Upper lobe of left lung (tissue), 4 donors: ENCODE measurements around the gene NTN1.

ENCODE experiments used
- EP300 ChIP-seq, 4 donors: sonication (generic); formaldehyde crosslinking; IDR thresholded peaks; one replicate each; pipeline ENCODE4 v1.5.1; 2017; ENCODE audit warnings: antibody characterized with exemption in 4 of 4, control low read depth in 2 of 4
- POLR2A ChIP-seq, 4 donors: fragments of 450-650 bp; IDR thresholded peaks; one replicate each; pipeline ENCODE4 v1.5.1; 2016 to 2017; ENCODE audit warnings: antibody characterized with exemption in 4 of 4, mild to moderate bottlenecking in 2 of 4
- POLR2AphosphoS5 ChIP-seq, 2 donors: sonication (generic); formaldehyde crosslinking; IDR thresholded peaks; one replicate each; pipeline ENCODE4 v1.5.1; 2017; ENCODE audit warnings: antibody characterized with exemption in 2 of 2
- TF ChIP-seq, protein P1 (sequence below), 6 experiments: fragments of 450-650 bp in 4 of 6; fragments of 200-600 bp in 2 of 6; sonication (generic) in 2 of 6; IDR thresholded peaks; one replicate each; pipeline ENCODE4 v1.5.1; 2016 to 2019; ENCODE audit warnings: antibody characterized with exemption in 6 of 6

- TF ChIP-seq, protein P1, sequence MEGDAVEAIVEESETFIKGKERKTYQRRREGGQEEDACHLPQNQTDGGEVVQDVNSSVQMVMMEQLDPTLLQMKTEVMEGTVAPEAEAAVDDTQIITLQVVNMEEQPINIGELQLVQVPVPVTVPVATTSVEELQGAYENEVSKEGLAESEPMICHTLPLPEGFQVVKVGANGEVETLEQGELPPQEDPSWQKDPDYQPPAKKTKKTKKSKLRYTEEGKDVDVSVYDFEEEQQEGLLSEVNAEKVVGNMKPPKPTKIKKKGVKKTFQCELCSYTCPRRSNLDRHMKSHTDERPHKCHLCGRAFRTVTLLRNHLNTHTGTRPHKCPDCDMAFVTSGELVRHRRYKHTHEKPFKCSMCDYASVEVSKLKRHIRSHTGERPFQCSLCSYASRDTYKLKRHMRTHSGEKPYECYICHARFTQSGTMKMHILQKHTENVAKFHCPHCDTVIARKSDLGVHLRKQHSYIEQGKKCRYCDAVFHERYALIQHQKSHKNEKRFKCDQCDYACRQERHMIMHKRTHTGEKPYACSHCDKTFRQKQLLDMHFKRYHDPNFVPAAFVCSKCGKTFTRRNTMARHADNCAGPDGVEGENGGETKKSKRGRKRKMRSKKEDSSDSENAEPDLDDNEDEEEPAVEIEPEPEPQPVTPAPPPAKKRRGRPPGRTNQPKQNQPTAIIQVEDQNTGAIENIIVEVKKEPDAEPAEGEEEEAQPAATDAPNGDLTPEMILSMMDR (IDR thresholded peaks at IDR 0.05), result no peak
- TF ChIP-seq EP300 (IDR thresholded peaks at IDR 0.05), result no peak
- TF ChIP-seq POLR2A (IDR thresholded peaks at IDR 0.05), result no peak
- TF ChIP-seq POLR2AphosphoS5 (IDR thresholded peaks at IDR 0.05), result no peak
These were observed 7.1 kb downstream of the NTN1 start for GRCh38 chr17:9028202-9028987.
